Activated T-cell treated with anti-CD3 and anti-CD28 coated beads for 1 hour (primary cell): Measurements from ENCODE around the gene NPEPPS.
"Not testable (repeated sequence)": the region's sequence is repeated elsewhere in the genome, so short reads cannot be mapped to it uniquely, and the experiment has no call there.

Source experiments
- DNase-seq: peaks from one replicate; pipeline ENCODE4 v3.0.0-alpha.2; 2020; ENCODE audit warnings: low read depth

NPEPPS gene

GRCh38 chr17:47530557-47531232 is at the start of gene NPEPPS:
NPEPPS (plus strand) TSS chr17:47531108; CDS start chr17:47531301, 193 bp downstream.
- DNase-seq: peak; percentile 82

- DNase-seq: not testable (repeated sequence)
Observed at GRCh38 chr17:47491841-47492212, 39.1 kb upstream of the NPEPPS start.

GRCh38 chr17:47499074-47499473 is 31.8 kb upstream of the NPEPPS start:
- DNase-seq: not testable (repeated sequence)

GRCh38 chr17:47499494-47499893 is 31.4 kb upstream of the NPEPPS start:
- not testable (repeated sequence) for DNase-seq

- not testable (repeated sequence) for DNase-seq
Observed at GRCh38 chr17:47500620-47501019, 30.3 kb upstream of the NPEPPS start.

- DNase-seq: not testable (repeated sequence)
Observed at GRCh38 chr17:47502122-47502731, 28.7 kb upstream of the NPEPPS start.

- not testable (repeated sequence) for DNase-seq
Observed at GRCh38 chr17:47502776-47503455, 28.0 kb upstream of the NPEPPS start.

- DNase-seq: not testable (repeated sequence)
Observed at GRCh38 chr17:47511701-47512146, 19.2 kb upstream of the NPEPPS start.

GRCh38 chr17:47513301-47513700 is 17.6 kb upstream of the NPEPPS start:
- DNase-seq: not testable (repeated sequence)

- DNase-seq: not testable (repeated sequence)
Observed at GRCh38 chr17:47518880-47519279, 12.0 kb upstream of the NPEPPS start.

GRCh38 chr17:47519365-47519764 is 11.5 kb upstream of the NPEPPS start:
- not testable (repeated sequence) for DNase-seq

GRCh38 chr17:47520279-47520678 is 10.6 kb upstream of the NPEPPS start:
- DNase-seq: not testable (repeated sequence)

GRCh38 chr17:47521434-47521833 is 9.5 kb upstream of the NPEPPS start:
- not testable (repeated sequence) for DNase-seq

- not testable (repeated sequence) for DNase-seq
Observed at GRCh38 chr17:47522341-47522740, 8.6 kb upstream of the NPEPPS start.

GRCh38 chr17:47531233-47531820 is 419 bp downstream of the NPEPPS start:
- DNase-seq: not testable (repeated sequence)

GRCh38 chr17:47539085-47539484 is 8.2 kb downstream of the NPEPPS start:
- not testable (repeated sequence) for DNase-seq

- DNase-seq: not testable (repeated sequence)
Observed at GRCh38 chr17:47541676-47542075, 10.8 kb downstream of the NPEPPS start.

- DNase-seq: not testable (repeated sequence)
Observed at GRCh38 chr17:47544327-47544726, 13.4 kb downstream of the NPEPPS start.

GRCh38 chr17:47554733-47555132 is 23.8 kb downstream of the NPEPPS start:
- DNase-seq: not testable (repeated sequence)

- DNase-seq: not testable (repeated sequence)
Observed at GRCh38 chr17:47556108-47556507, 25.2 kb downstream of the NPEPPS start.

GRCh38 chr17:47560517-47561043 is 29.7 kb downstream of the NPEPPS start:
- DNase-seq: not testable (repeated sequence)
